ENCODE measurements around the gene PATE4.

PATE4 gene

GRCh38 chr11:125881291-125881690 is 48.2 kb downstream of the PATE4 start:
- TF ChIP-seq POLR2A (IDR thresholded peaks at IDR 0.05; ENCODE audit: extremely low read depth, insufficient read length) (no peak), CTCF (IDR thresholded peaks at IDR 0.05; ENCODE audit: low read depth, low read length) (no peak), MAX (IDR thresholded peaks at IDR 0.05; ENCODE audit: low read depth, low read length) (no peak), MYC (IDR thresholded peaks at IDR 0.05; ENCODE audit: low read depth, low read length) (no peak)
- no peak overlapping the region for H3K4me3 ChIP-seq (ENCODE audit: low read depth, low read length)
- DNase-seq (ENCODE audit: low read depth) = no peak

GRCh38 chr11:125883375-125883774 is 50.3 kb downstream of the PATE4 start:
- TF ChIP-seq MYC (IDR thresholded peaks at IDR 0.05; ENCODE audit: low read depth, low read length) (no peak), MAX (IDR thresholded peaks at IDR 0.05; ENCODE audit: low read depth, low read length) (no peak), POLR2A (IDR thresholded peaks at IDR 0.05; ENCODE audit: extremely low read depth, insufficient read length) (no peak)
- no peak overlapping the region for H3K4me3 ChIP-seq (ENCODE audit: low read depth, low read length)
- DNase-seq (ENCODE audit: low read depth) = no peak

GRCh38 chr11:125886997-125887372 is 53.9 kb downstream of the PATE4 start:
- TF ChIP-seq MAX (IDR thresholded peaks at IDR 0.05; ENCODE audit: low read depth, low read length) = peak; percentile 79
- peak; percentile 31 for TF ChIP-seq POLR2A (IDR thresholded peaks at IDR 0.05; ENCODE audit: extremely low read depth, insufficient read length)
- peak; percentile 70 for TF ChIP-seq MYC (IDR thresholded peaks at IDR 0.05; ENCODE audit: low read depth, low read length)
- TF ChIP-seq CTCF (IDR thresholded peaks at IDR 0.05; ENCODE audit: low read depth, low read length) = no peak
- H3K4me3 ChIP-seq (ENCODE audit: low read depth, low read length) = peak overlapping the region; percentile 59

GRCh38 chr11:125887373-125888324 is 54.5 kb downstream of the PATE4 start, which contains the start of gene HYLS1:
Gene HYLS1, plus strand, starts transcription at chr11:125887668. Its CDS starts 11,701 bp downstream, at chr11:125899369.
- peak within 1 kb of the TSS; percentile 77 for H3K4me3 ChIP-seq (ENCODE audit: low read depth, low read length)
- TF ChIP-seq MYC (IDR thresholded peaks at IDR 0.05; ENCODE audit: low read depth, low read length) = peak; percentile 95
- TF ChIP-seq CTCF (IDR thresholded peaks at IDR 0.05; ENCODE audit: low read depth, low read length) = peak; percentile 9
- peak; percentile 91 for TF ChIP-seq MAX (IDR thresholded peaks at IDR 0.05; ENCODE audit: low read depth, low read length)
- TF ChIP-seq POLR2A (IDR thresholded peaks at IDR 0.05; ENCODE audit: extremely low read depth, insufficient read length) = peak; percentile 89
- peak; percentile 99 for DNase-seq (ENCODE audit: low read depth)

More at GRCh38 chr11:125886997-125887372, 53.9 kb downstream of the PATE4 start:
- peak; percentile 89 for DNase-seq (ENCODE audit: low read depth)
